ENCODE measurements around the gene C10orf95.

C10orf95 gene

DNA sequence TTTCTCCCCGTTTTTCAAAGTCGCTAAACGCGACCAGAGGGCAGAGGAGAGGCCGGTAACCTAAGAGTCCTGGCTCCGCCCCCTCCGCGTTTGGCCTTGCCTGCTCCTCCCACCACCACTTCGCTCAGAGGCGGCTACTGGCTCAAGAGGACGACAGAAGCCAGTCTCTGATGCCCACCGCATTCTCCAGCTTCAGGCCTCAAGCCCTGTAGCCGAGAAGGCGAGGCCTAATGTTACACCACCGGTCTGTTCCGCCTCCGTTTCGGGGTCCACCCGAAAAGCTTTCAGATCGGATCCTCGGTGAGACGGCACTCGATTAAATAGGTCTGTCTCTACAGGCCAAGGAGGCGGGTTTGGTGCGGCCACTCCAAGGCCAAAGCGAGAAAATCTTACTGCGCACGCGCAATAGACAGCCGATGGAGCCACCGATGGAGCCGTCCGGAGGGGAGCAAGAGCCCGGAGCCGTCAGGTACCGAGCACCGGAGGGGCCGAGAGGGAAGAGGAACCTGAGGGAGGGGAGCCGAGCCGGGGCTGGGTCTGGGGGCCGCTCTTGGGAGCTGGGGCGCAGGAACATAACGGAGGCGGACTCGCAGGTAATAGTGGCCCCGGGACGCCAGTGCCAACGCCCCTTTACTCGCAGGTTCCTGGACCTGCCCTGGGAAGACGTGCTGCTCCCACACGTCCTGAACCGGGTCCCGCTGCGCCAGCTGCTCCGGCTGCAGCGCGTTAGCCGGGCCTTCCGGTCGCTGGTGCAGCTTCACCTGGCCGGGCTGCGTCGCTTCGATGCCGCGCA, 30.4 kb downstream of the C10orf95 start, which contains the start of gene FBXL15:
Gene FBXL15, plus strand, starts transcription at position 123 of the 793 bp plus-strand sequence. Its CDS starts 294 bp downstream, at position 417.
- H2BK5ac ChIP-seq (ENCODE audit: low read depth, low read length, poor library complexity), result peak within 1 kb of the TSS; percentile 90
- H3K4ac ChIP-seq (ENCODE audit: low read depth, low read length), result peak within 1 kb of the TSS; percentile 42
- peak within 1 kb of the TSS; percentile 80 for H3K4me3 ChIP-seq (ENCODE audit: low read depth, low read length)
- H3K4me1 ChIP-seq (ENCODE audit: control insufficient read depth in 1 of 2, insufficient read depth in 2 of 2, low read length in 2 of 2), result peaks cover 16 to 27% of the 10 kb centered on the region in 2 experiments
- peak within 1 kb of the TSS; percentile 92 for H4K91ac ChIP-seq (ENCODE audit: low read depth, low read length)
- H4K8ac ChIP-seq (ENCODE audit: low read depth, low read length), result peak within 1 kb of the TSS; percentile 97
- peak; percentile 93 to 99 for DNase-seq
- peak within 1 kb of the TSS; percentile 95 for H3K14ac ChIP-seq (ENCODE audit: low read length)
- no peak within 1 kb of the TSS for H3K23ac ChIP-seq (ENCODE audit: low read length)
- H3K79me2 ChIP-seq (ENCODE audit: control insufficient read depth, insufficient read depth, low read length, poor library complexity), result peaks cover 4% of the 10 kb centered on the region
- H3K79me1 ChIP-seq (ENCODE audit: low read length), result peaks cover 8% of the 10 kb centered on the region
- peak within 1 kb of the TSS; percentile 87 for H3K27ac ChIP-seq (ENCODE audit: low read depth, low read length)
- H3K4me2 ChIP-seq (ENCODE audit: low read length), result peak within 1 kb of the TSS; percentile 88
- peak within 1 kb of the TSS; percentile 92 for H2BK120ac ChIP-seq (ENCODE audit: insufficient read depth, low read length, poor library complexity)
- H2BK12ac ChIP-seq (ENCODE audit: low read length), result peak within 1 kb of the TSS; percentile 54
- peak within 1 kb of the TSS; percentile 96 for H3K18ac ChIP-seq (ENCODE audit: low read length)
- H2AFZ ChIP-seq (ENCODE audit: insufficient read depth, low read length, poor library complexity), result peak within 1 kb of the TSS; percentile 87
- H3K36me3 ChIP-seq (ENCODE audit: control insufficient read depth in 1 of 2, insufficient read depth in 2 of 2, low read length in 2 of 2), result peaks cover 17 to 24% of the 10 kb centered on the region in 2 experiments
- WGBS (ENCODE audit: extremely low coverage, insufficient coverage, insufficient read length), result no CpG with 5 or more reads among the region's 66 CpGs
- no peaks in the 10 kb centered on the region for H3K9me3 ChIP-seq (ENCODE audit: insufficient read depth, low read depth, low read length)
- H3K9ac ChIP-seq (ENCODE audit: low read length), result peak within 1 kb of the TSS; percentile 79
- no peak within 1 kb of the TSS for H2AK5ac ChIP-seq (ENCODE audit: low read length)
- peaks cover 7% of the 10 kb centered on the region for H3K27me3 ChIP-seq (ENCODE audit: insufficient read depth, low read length)
- H4K12ac ChIP-seq (ENCODE audit: low read depth, low read length), result peak within 1 kb of the TSS; percentile 81

DNA sequence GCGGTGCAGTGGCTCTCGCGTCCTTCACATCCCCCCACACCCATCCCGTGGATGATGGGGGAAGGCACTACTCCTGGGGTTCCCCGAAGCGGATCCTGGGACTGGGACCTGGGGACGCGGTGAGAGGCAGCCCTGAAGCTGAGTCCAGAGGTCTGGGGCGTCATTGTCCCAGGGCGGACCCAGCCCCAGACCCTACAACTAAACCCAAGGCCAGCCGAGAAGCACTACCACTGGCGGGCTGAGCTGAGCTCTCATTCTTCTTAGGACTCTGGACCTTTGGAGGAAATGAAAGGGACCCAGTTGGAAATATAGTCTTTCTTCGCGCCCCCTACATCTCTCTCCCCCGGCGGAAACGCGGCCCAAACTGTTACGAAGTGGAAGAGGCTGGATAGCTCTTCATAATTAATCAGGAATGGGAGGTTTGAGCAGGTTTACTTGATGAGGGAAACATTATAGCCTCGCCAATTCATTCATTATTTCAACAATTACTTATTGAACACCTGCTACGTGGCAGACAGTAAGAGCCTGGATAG, 31.1 kb downstream of the C10orf95 start:
- H3K4ac ChIP-seq (ENCODE audit: low read depth, low read length), result no peak overlapping the region
- no peak overlapping the region for H4K91ac ChIP-seq (ENCODE audit: low read depth, low read length)
- no CpG with 5 or more reads among the region's 21 CpGs for WGBS (ENCODE audit: extremely low coverage, insufficient coverage, insufficient read length)
- H3K27ac ChIP-seq (ENCODE audit: low read depth, low read length), result no peak overlapping the region
- H2BK5ac ChIP-seq (ENCODE audit: low read depth, low read length, poor library complexity), result no peak overlapping the region
- peaks cover 16 to 27% of the 10 kb centered on the region in 2 experiments for H3K4me1 ChIP-seq (ENCODE audit: control insufficient read depth in 1 of 2, insufficient read depth in 2 of 2, low read length in 2 of 2)
- no peak overlapping the region for H4K12ac ChIP-seq (ENCODE audit: low read depth, low read length)
- H3K4me2 ChIP-seq (ENCODE audit: low read length), result peak overlapping the region; percentile 88
- peaks cover 7% of the 10 kb centered on the region for H3K27me3 ChIP-seq (ENCODE audit: insufficient read depth, low read length)
- H3K4me3 ChIP-seq (ENCODE audit: low read depth, low read length), result peak overlapping the region; percentile 80
- no peak overlapping the region for H2BK120ac ChIP-seq (ENCODE audit: insufficient read depth, low read length, poor library complexity)
- no peaks in the 10 kb centered on the region for H3K9me3 ChIP-seq (ENCODE audit: insufficient read depth, low read depth, low read length)
- peak overlapping the region; percentile 30 for H3K9ac ChIP-seq (ENCODE audit: low read length)
- peak overlapping the region; percentile 38 for H2AFZ ChIP-seq (ENCODE audit: insufficient read depth, low read length, poor library complexity)
- peaks cover 8% of the 10 kb centered on the region for H3K79me1 ChIP-seq (ENCODE audit: low read length)
- peaks cover 17 to 24% of the 10 kb centered on the region in 2 experiments for H3K36me3 ChIP-seq (ENCODE audit: control insufficient read depth in 1 of 2, insufficient read depth in 2 of 2, low read length in 2 of 2)
- no peak overlapping the region for H2BK12ac ChIP-seq (ENCODE audit: low read length)
- no peak overlapping the region for H3K18ac ChIP-seq (ENCODE audit: low read length)
- H3K79me2 ChIP-seq (ENCODE audit: control insufficient read depth, insufficient read depth, low read length, poor library complexity), result peaks cover 4% of the 10 kb centered on the region
- no peak overlapping the region for H3K23ac ChIP-seq (ENCODE audit: low read length)
- H4K8ac ChIP-seq (ENCODE audit: low read depth, low read length), result peak overlapping the region; percentile 37
- no peak for DNase-seq
- H2AK5ac ChIP-seq (ENCODE audit: low read length), result no peak overlapping the region
- peak overlapping the region; percentile 29 for H3K14ac ChIP-seq (ENCODE audit: low read length)

DNA sequence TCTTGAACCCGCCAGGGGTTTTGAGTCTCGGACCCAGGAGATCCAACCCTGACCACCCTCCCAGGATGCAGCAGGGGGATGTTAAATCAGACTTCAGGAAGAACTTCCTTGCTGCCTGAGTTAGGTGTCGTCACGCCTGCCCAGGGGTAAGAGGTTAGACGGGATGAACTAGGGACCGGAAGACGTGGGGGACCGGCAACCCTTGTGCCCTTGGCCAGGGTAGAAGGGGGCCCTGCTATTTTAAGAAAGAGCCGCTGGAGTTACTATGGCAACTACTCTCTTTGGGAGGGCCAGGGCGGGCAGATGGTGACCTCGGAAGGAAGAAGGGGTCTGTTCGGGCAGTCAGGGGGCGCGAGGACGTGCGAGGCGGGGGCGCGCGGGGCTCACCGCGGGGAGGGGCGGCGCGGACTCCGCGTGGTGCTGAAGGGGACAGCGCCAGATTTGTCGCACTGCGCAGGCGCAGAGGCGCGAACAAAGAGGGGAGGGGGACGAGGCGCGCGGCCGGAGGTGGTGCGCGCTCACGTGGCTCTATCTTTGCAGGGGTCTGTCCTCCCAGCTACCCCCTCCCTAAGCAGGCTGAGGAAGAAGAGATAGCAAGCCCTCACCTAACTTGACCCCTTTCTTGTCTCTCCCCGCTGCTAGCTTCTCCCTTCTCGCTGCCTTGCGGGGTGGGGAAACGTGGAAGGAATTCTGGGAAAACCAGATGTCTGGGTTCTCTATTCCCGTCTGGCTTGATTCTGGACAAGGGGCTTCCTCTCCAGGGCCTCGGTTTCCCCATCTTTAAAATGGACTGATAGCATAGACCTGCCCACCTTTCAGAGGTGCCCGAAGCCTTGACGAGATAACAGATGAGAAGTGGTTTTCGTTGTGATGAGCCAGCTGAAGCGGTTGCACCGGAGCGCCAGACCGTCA, 31.8 kb downstream of the C10orf95 start:
- Histone ChIP-seq H2BK120ac (ENCODE audit: insufficient read depth, low read length, poor library complexity) (no peak overlapping the region), H3K27ac (ENCODE audit: low read depth, low read length) (no peak overlapping the region), H4K12ac (ENCODE audit: low read depth, low read length) (no peak overlapping the region), H2AK5ac (ENCODE audit: low read length) (no peak overlapping the region), H3K14ac (ENCODE audit: low read length) (peak overlapping the region; percentile 29), H4K91ac (ENCODE audit: low read depth, low read length) (no peak overlapping the region), H3K4me3 (ENCODE audit: low read depth, low read length) (peak overlapping the region; percentile 68), H3K79me1 (ENCODE audit: low read length) (peaks cover 8% of the 10 kb centered on the region), H3K27me3 (ENCODE audit: insufficient read depth, low read length) (peaks cover 7% of the 10 kb centered on the region), H2BK12ac (ENCODE audit: low read length) (no peak overlapping the region), H3K9ac (ENCODE audit: low read length) (peak overlapping the region; percentile 30), H3K23ac (ENCODE audit: low read length) (no peak overlapping the region), H3K4me2 (ENCODE audit: low read length) (peak overlapping the region; percentile 88), H2BK5ac (ENCODE audit: low read depth, low read length, poor library complexity) (no peak overlapping the region), H2AFZ (ENCODE audit: insufficient read depth, low read length, poor library complexity) (peak overlapping the region; percentile 38), H3K18ac (ENCODE audit: low read length) (no peak overlapping the region), H4K8ac (ENCODE audit: low read depth, low read length) (peak overlapping the region; percentile 37), H3K4me1 (ENCODE audit: control insufficient read depth in 1 of 2, insufficient read depth in 2 of 2, low read length in 2 of 2) (peaks cover 16 to 27% of the 10 kb centered on the region in 2 experiments), H3K36me3 (ENCODE audit: control insufficient read depth in 1 of 2, insufficient read depth in 2 of 2, low read length in 2 of 2) (peaks cover 16 to 18% of the 10 kb centered on the region in 2 experiments), H3K79me2 (ENCODE audit: control insufficient read depth, insufficient read depth, low read length, poor library complexity) (peaks cover 4% of the 10 kb centered on the region), H3K4ac (ENCODE audit: low read depth, low read length) (no peak overlapping the region), H3K9me3 (ENCODE audit: insufficient read depth, low read depth, low read length) (peaks cover 5% of the 10 kb centered on the region)
- no CpG with 5 or more reads among the region's 54 CpGs for WGBS (ENCODE audit: extremely low coverage, insufficient coverage, insufficient read length)
- peak in 1 of 2 donors; percentile 56 for DNase-seq
